H1 (cell line): Measurements from ENCODE around the gene TEX54. TPM values are rescaled to one million over a fixed set of nuclear protein-coding genes. Genes with fewer than 3 reads are reported as not detected.
"Not testable (repeated sequence)": the region's sequence is repeated elsewhere in the genome, so short reads cannot be mapped to it uniquely, and the experiment has no call there.

Experiments used
- CTCF ChIA-PET: fragments of 300-600 bp; sonication (Branson Sonifier 250); formaldehyde crosslinking; loops from one replicate; lab custom pipeline; 2021; ENCODE audit not compliant: partially characterized antibody; lab: Charles Lee
- POLR2A ChIA-PET: fragments of 300-600 bp; sonication (Branson Sonifier 250); formaldehyde crosslinking; loops from one replicate; lab custom pipeline; 2021; ENCODE audit warnings: inconsistent platforms; ENCODE audit not compliant: partially characterized antibody; lab: Charles Lee
- DNase-seq, 2 experiments: peaks; one replicate each; pipeline versions ENCODE4 v3.0.0 to v3.0.0-alpha.2; 2010 to 2022; ENCODE audit warnings: low spot score in 2 of 2, low read depth in 1 of 2, mixed read lengths in 1 of 2
- FAIRE-seq: peaks from 2 replicates; lab custom pipeline; 2011; peaks lifted over from hg19 to GRCh38; lab: Jason Lieb, UNC
- H2AFZ ChIP-seq: 2 replicates; pipeline ENCODE4 v1.8.1; 2012; ENCODE audit warnings: low read length, inconsistent platforms
- H2AK5ac ChIP-seq: 2 replicates; pipeline ENCODE4 v1.6.1; 2013; ENCODE audit warnings: low read depth, low read length
- H2BK120ac ChIP-seq: replicated peaks from 2 replicates; pipeline ENCODE3; 2013; ENCODE audit warnings: low read depth, low read length, inconsistent platforms
- H2BK12ac ChIP-seq: 2 replicates; pipeline ENCODE4 v1.6.1; 2013; ENCODE audit warnings: low read depth, low read length
- H2BK15ac ChIP-seq: 2 replicates; pipeline ENCODE4 v1.6.1; 2013; ENCODE audit warnings: low read length
- H2BK20ac ChIP-seq: 2 replicates; pipeline ENCODE4 v1.6.1; 2013; ENCODE audit warnings: low read length
- H2BK5ac ChIP-seq: 2 replicates; pipeline ENCODE4 v1.6.1; 2013; ENCODE audit warnings: low read depth, low read length
- H3K14ac ChIP-seq: 2 replicates; pipeline ENCODE4 v1.6.1; 2013; ENCODE audit warnings: inconsistent platforms; ENCODE audit not compliant: insufficient read length
- H3K18ac ChIP-seq: 2 replicates; pipeline ENCODE4 v1.6.1; 2013; ENCODE audit warnings: low read length; ENCODE audit errors: extremely low read depth
- H3K23ac ChIP-seq: 2 replicates; pipeline ENCODE4 v1.6.1; 2013; ENCODE audit warnings: inconsistent platforms; ENCODE audit not compliant: insufficient read length
- H3K23me2 ChIP-seq: 2 replicates; pipeline ENCODE4 v1.6.1; 2013; ENCODE audit warnings: low read depth, low read length
- H3K27ac ChIP-seq: 2 replicates; pipeline ENCODE4 v1.6.1; 2011; ENCODE audit warnings: low read depth, low read length, inconsistent platforms
- H3K27me3 ChIP-seq, 4 experiments: replicated peaks in 1 of 4; 1 replicate in 1 of 4; 2 replicates in 3 of 4; pipeline versions ENCODE4 v1.6.1 to v1.8.1; 2011 to 2013; ENCODE audit warnings: low read length in 3 of 4, mild to moderate bottlenecking in 3 of 4, inconsistent platforms in 2 of 4, mixed read lengths in 2 of 4, moderate library complexity in 1 of 4; ENCODE audit not compliant: control insufficient read depth in 3 of 4, insufficient read depth in 3 of 4; ENCODE audit errors: extremely low read depth in 1 of 4
- H3K36me3 ChIP-seq, 4 experiments: 2 replicates each; pipeline versions ENCODE4 v1.6.1 to v1.8.1; 2011 to 2013; ENCODE audit warnings: mild to moderate bottlenecking in 4 of 4, low read length in 3 of 4, moderate library complexity in 2 of 4, control low read depth in 1 of 4, inconsistent platforms in 1 of 4; ENCODE audit not compliant: insufficient read depth in 4 of 4, control insufficient read depth in 2 of 4
- H3K4ac ChIP-seq: replicated peaks from 2 replicates; pipeline ENCODE3; 2013; ENCODE audit warnings: low read length, low read depth, mixed read lengths, inconsistent platforms; ENCODE audit not compliant: insufficient read length
- H3K4me1 ChIP-seq, 4 experiments: replicated peaks in 1 of 4; 1 replicate in 1 of 4; 2 replicates in 3 of 4; pipeline versions ENCODE4 v1.6.1 to v1.8.1; 2011 to 2013; ENCODE audit warnings: low read length in 3 of 4, inconsistent platforms in 2 of 4, mixed read lengths in 1 of 4; ENCODE audit not compliant: insufficient read depth in 4 of 4, control insufficient read depth in 3 of 4
- H3K4me2 ChIP-seq, 2 experiments: 2 replicates each; pipeline versions ENCODE4 v1.6.1 to v1.8.1; 2011 to 2013; ENCODE audit warnings: low read depth in 2 of 2, low read length in 2 of 2, control low read depth in 1 of 2, inconsistent platforms in 1 of 2, mild to moderate bottlenecking in 1 of 2; ENCODE audit not compliant: insufficient read depth in 1 of 2
- H3K4me3 ChIP-seq, 4 experiments: fragments of 200-600, 300-600 bp in 1 of 4; sonication (generic), shearing (Covaris generic), sonication (Bioruptor Twin) in 1 of 4; 2 replicates each; pipeline versions ENCODE4 v1.5.1 to v1.8.1; 2011 to 2016; ENCODE audit warnings: low read length in 4 of 4, low read depth in 3 of 4, control low read depth in 2 of 4, inconsistent platforms in 2 of 4, mild to moderate bottlenecking in 2 of 4, mixed read lengths in 1 of 4, moderate library complexity in 1 of 4; ENCODE audit not compliant: insufficient read depth in 2 of 4; ENCODE audit errors: extremely low read depth in 1 of 4
- H3K56ac ChIP-seq: replicated peaks from 2 replicates; pipeline ENCODE3; 2013; ENCODE audit warnings: low read depth, mild to moderate bottlenecking, mixed read lengths, low read length, inconsistent platforms; ENCODE audit not compliant: insufficient read length
- H3K79me1 ChIP-seq: 2 replicates; pipeline ENCODE4 v1.6.1; 2013; ENCODE audit warnings: low read depth, low read length, control low read depth
- H3K79me2 ChIP-seq, 2 experiments: 2 replicates each; pipeline versions ENCODE4 v1.6.1 to v1.8.1; 2012 to 2013; ENCODE audit warnings: low read length in 2 of 2, mild to moderate bottlenecking in 2 of 2, inconsistent platforms in 1 of 2; ENCODE audit not compliant: insufficient read depth in 2 of 2, control insufficient read depth in 1 of 2
- H3K9ac ChIP-seq, 4 experiments: replicated peaks in 1 of 4; 1 replicate in 1 of 4; 2 replicates in 3 of 4; pipeline versions ENCODE4 v1.6.1 to v1.8.1; 2011 to 2013; ENCODE audit warnings: low read depth in 3 of 4, low read length in 3 of 4, control low read depth in 2 of 4, mild to moderate bottlenecking in 2 of 4, moderate library complexity in 2 of 4, inconsistent platforms in 1 of 4; ENCODE audit errors: extremely low read depth in 1 of 4
- H3K9me3 ChIP-seq, 2 experiments: 2 replicates each; pipeline versions ENCODE4 v1.6.1 to v1.8.1; 2012 to 2013; ENCODE audit warnings: mild to moderate bottlenecking in 2 of 2, moderate library complexity in 2 of 2, control low read depth in 1 of 2, inconsistent platforms in 1 of 2, low read depth in 1 of 2, low read length in 1 of 2, mixed read lengths in 1 of 2; ENCODE audit not compliant: insufficient read depth in 2 of 2
- H4K20me1 ChIP-seq, 2 experiments: replicated peaks in 1 of 2; 2 replicates each; pipeline versions ENCODE3 to v1.8.1; 2011 to 2013; ENCODE audit warnings: inconsistent platforms in 2 of 2, low read length in 2 of 2, mild to moderate bottlenecking in 1 of 2; ENCODE audit not compliant: insufficient read depth in 2 of 2, control insufficient read depth in 1 of 2
- H4K5ac ChIP-seq: 2 replicates; pipeline ENCODE4 v1.6.1; 2013; ENCODE audit warnings: low read length, low read depth, mixed read lengths, inconsistent platforms; ENCODE audit not compliant: insufficient read length
- H4K8ac ChIP-seq: 2 replicates; pipeline ENCODE4 v1.8.0; 2013; ENCODE audit warnings: mild to moderate bottlenecking, moderate library complexity, low read length, inconsistent platforms; ENCODE audit not compliant: insufficient read depth; ENCODE audit errors: extremely low read depth
- H4K91ac ChIP-seq: replicated peaks from 2 replicates; pipeline ENCODE3; 2013; ENCODE audit warnings: low read length, mixed read lengths, inconsistent platforms; ENCODE audit not compliant: insufficient read length
- WGBS, 2 experiments: shearing (Covaris generic) in 1 of 2; methylation state at CpG; one replicate each; pipeline versions ENCODE4 v1.1.6 to v1.1.7; 2013 to 2015; ENCODE audit warnings: low lambda C conversion rate in 2 of 2, mixed read lengths in 2 of 2, inconsistent platforms in 1 of 2, low coverage in 1 of 2, missing lambda C conversion rate in 1 of 2; ENCODE audit not compliant: insufficient replicate concordance in 2 of 2, insufficient coverage in 1 of 2, insufficient read length in 1 of 2; ENCODE audit errors: extremely low coverage in 1 of 2, missing lambda C conversion rate in 1 of 2; 5-methylcytosine and 5-hydroxymethylcytosine counted together
- polyA plus RNA-seq, 7 experiments: library from polyadenylated mRNA; depleted of rRNA in 3 of 7; stranded (reverse) in 5 of 7; unstranded in 2 of 7; fragments of >200 nt in 5 of 7; fragments of 200-250 nt in 2 of 7; gene quantifications; 1 replicate in 5 of 7; 2 replicates in 1 of 7; 4 replicates in 1 of 7; pipeline versions ENCODE4 v1.2.1 to v1.2.3, GENCODE V29; 2011 to 2013; ENCODE audit warnings: missing spikeins in 2 of 7, mixed read lengths in 2 of 7
- total RNA-seq: library from RNA; stranded (reverse); fragmentation: NEBNext Ultra II Directional; extraction: Animal tissue kit (Norgen Biotek cat#: 25700); gene quantifications from 2 replicates; pipeline ENCODE4 v1.2.1, GENCODE V29; 2021

Gene TEX54
- total and polyA plus RNA-seq, 2 of the 8 experiments (the other 6 are each of a cell fraction or from before 2014, with no cell fraction given): 1.2 TPM; not detected in 1

GRCh38 chr11:62842891-62843290, 10.2 kb upstream of the TEX54 start:
- H4K5ac ChIP-seq, H4K20me1 ChIP-seq, H3K14ac ChIP-seq, H3K27me3 ChIP-seq, H3K18ac ChIP-seq, H3K23ac ChIP-seq, H2BK15ac ChIP-seq, H4K91ac ChIP-seq, H3K9me3 ChIP-seq, H2AFZ ChIP-seq, H2BK5ac ChIP-seq, H4K8ac ChIP-seq, DNase-seq, H2AK5ac ChIP-seq, H3K4ac ChIP-seq, H2BK120ac ChIP-seq, H2BK20ac ChIP-seq, FAIRE-seq, H3K36me3 ChIP-seq, H3K56ac ChIP-seq, H3K79me1 ChIP-seq, H3K4me1 ChIP-seq: not testable (repeated sequence)
- Histone ChIP-seq H3K9ac (peak overlapping the region in 2 of 4 experiments; percentile 78 to 88; a peak in 1 of 7 replicates), H3K27ac (peak overlapping the region; percentile 95; the same call in 1 of the 2 replicates), H3K4me3 (peak overlapping the region; percentile 40 to 69 (median 52); a peak in 7 of 8 replicates), H3K4me2 (peak overlapping the region; percentile 77 to 99), H3K79me2 (peaks cover 0 to 15% of the 10 kb centered on the region in 2 experiments; a peak in 2 of 4 replicates), H2BK12ac (0 out of 2 replicates have a peak overlapping the region, but pooled peaks have one; percentile 82), H3K23me2 (peaks cover 20% of the 10 kb centered on the region)
- ChIA-PET POLR2A (interaction anchor here (1.0 to 20.0 kb wide), 12 partner anchors 11 to 178 kb away, joined by 3 to 2104 read pairs (median 29); partner anchors contain the start of genes BSCL2, C11orf98, CSKMT and GNG3), CTCF (interaction anchor here (0.7 to 1.4 kb wide), 2 partner anchors 9 to 30 kb away, joined by 3 read pairs; no protein-coding TSS in a partner anchor)
- WGBS, 2 experiments: 85% methylated on average over 9 of the region's 9 CpGs; no CpG with 5 or more reads in 1 of the 2 experiments
